Measurements from ENCODE around the gene NRP1.

The NRP1 gene

DNA sequence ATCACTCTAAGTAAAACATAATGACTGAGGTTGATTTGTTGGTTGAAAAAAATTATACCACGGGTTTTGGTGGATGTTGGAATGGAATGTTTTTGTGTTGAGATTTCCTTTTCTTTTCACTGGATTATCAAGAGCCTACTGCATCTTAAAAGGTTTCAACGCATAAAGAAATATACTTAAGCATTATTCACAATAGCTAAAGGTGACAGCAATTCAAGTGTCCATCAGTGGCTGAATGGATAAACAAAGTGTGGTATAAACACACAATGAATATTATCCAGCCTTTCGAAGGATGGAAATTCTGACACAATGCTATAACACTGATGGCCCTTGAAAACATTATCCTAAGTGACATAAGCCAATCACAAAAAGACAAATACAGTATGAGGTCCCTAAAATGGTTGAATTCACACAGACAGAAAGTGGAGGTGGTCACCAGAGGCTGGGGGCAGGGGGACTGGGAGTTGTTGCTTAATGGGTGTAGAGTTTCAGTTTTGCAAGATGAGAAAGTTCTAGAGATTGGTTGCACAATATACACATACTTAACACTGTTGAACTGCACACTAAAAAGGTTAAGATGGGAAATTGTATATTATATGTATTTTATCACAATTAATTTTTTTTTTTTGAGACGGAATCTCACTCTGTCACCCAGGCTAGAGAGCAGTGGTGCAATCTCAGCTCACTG, 122.3 kb downstream of the NRP1 start:
- H3K79me2 ChIP-seq (ENCODE audit: low read length), result no peaks in the 10 kb centered on the region
- H3K4me3 ChIP-seq (ENCODE audit: low read length), result no peak overlapping the region
- H3F3A ChIP-seq (ENCODE audit: insufficient read depth, low read length), result no peaks in the 10 kb centered on the region
- no peak overlapping the region for H2AFZ ChIP-seq (ENCODE audit: low read length)
- no peaks in the 10 kb centered on the region for H3K4me1 ChIP-seq (ENCODE audit: low read length)
- H4K20me1 ChIP-seq (ENCODE audit: insufficient read depth, low read length), result no peaks in the 10 kb centered on the region
- H3K27ac ChIP-seq (ENCODE audit: low read length), result no peak overlapping the region
- no peak for DNase-seq
- no peaks in the 10 kb centered on the region for H3K36me3 ChIP-seq (replicated peaks; ENCODE audit: insufficient read depth, low read length)
- H3K9me3 ChIP-seq (replicated peaks; ENCODE audit: insufficient read depth, low read length), result no peaks in the 10 kb centered on the region
- H3K9ac ChIP-seq (ENCODE audit: low read length), result no peak overlapping the region
- no peaks in the 10 kb centered on the region for H3K9me2 ChIP-seq (replicated peaks; ENCODE audit: insufficient read depth, low read length)
- no peaks in the 10 kb centered on the region for H3K27me3 ChIP-seq (replicated peaks; ENCODE audit: insufficient read depth, low read length)
- no peak overlapping the region for H3K4me2 ChIP-seq (ENCODE audit: low read depth, low read length)
- TF ChIP-seq EZH2phosphoT487 (IDR thresholded peaks at IDR 0.05; ENCODE audit: low read length), result no peak
- no peak for TF ChIP-seq EZH2 (optimal IDR thresholded peaks at IDR 0.05; ENCODE audit: low read depth, low read length)
- TF ChIP-seq CTCF (IDR thresholded peaks at IDR 0.05; ENCODE audit: low read length), result no peak

GRCh38 chr10:33211106-33211878, 123.2 kb downstream of the NRP1 start:
- TF ChIP-seq EZH2 (optimal IDR thresholded peaks at IDR 0.05; ENCODE audit: low read depth, low read length), result no peak
- TF ChIP-seq EZH2phosphoT487 (IDR thresholded peaks at IDR 0.05; ENCODE audit: low read length), result no peak
- no peak for TF ChIP-seq CTCF (IDR thresholded peaks at IDR 0.05; ENCODE audit: low read length)
- H3K9me2 ChIP-seq (replicated peaks; ENCODE audit: insufficient read depth, low read length), result no peaks in the 10 kb centered on the region
- H3K4me2 ChIP-seq (ENCODE audit: low read depth, low read length), result no peak overlapping the region
- H3K9me3 ChIP-seq (replicated peaks; ENCODE audit: insufficient read depth, low read length), result no peaks in the 10 kb centered on the region
- no peak overlapping the region for H3K9ac ChIP-seq (ENCODE audit: low read length)
- no peaks in the 10 kb centered on the region for H3F3A ChIP-seq (ENCODE audit: insufficient read depth, low read length)
- H4K20me1 ChIP-seq (ENCODE audit: insufficient read depth, low read length), result no peaks in the 10 kb centered on the region
- no peaks in the 10 kb centered on the region for H3K4me1 ChIP-seq (ENCODE audit: low read length)
- H3K79me2 ChIP-seq (ENCODE audit: low read length), result no peaks in the 10 kb centered on the region
- H3K36me3 ChIP-seq (replicated peaks; ENCODE audit: insufficient read depth, low read length), result no peaks in the 10 kb centered on the region
- no peak for DNase-seq
- H3K4me3 ChIP-seq (ENCODE audit: low read length), result no peak overlapping the region
- H3K27ac ChIP-seq (ENCODE audit: low read length), result no peak overlapping the region
- H3K27me3 ChIP-seq (replicated peaks; ENCODE audit: insufficient read depth, low read length), result no peaks in the 10 kb centered on the region
- H2AFZ ChIP-seq (ENCODE audit: low read length), result no peak overlapping the region

GRCh38 chr10:33209802-33210201, 124.7 kb downstream of the NRP1 start:
- Histone ChIP-seq H3K36me3 (replicated peaks; ENCODE audit: insufficient read depth, low read length) (no peaks in the 10 kb centered on the region), H3K4me3 (ENCODE audit: low read length) (no peak overlapping the region), H3K4me2 (ENCODE audit: low read depth, low read length) (no peak overlapping the region), H3F3A (ENCODE audit: insufficient read depth, low read length) (no peaks in the 10 kb centered on the region), H3K9me3 (replicated peaks; ENCODE audit: insufficient read depth, low read length) (no peaks in the 10 kb centered on the region), H2AFZ (ENCODE audit: low read length) (no peak overlapping the region), H3K79me2 (ENCODE audit: low read length) (no peaks in the 10 kb centered on the region), H3K4me1 (ENCODE audit: low read length) (no peaks in the 10 kb centered on the region), H4K20me1 (ENCODE audit: insufficient read depth, low read length) (no peaks in the 10 kb centered on the region), H3K27me3 (replicated peaks; ENCODE audit: insufficient read depth, low read length) (no peaks in the 10 kb centered on the region), H3K9ac (ENCODE audit: low read length) (no peak overlapping the region), H3K9me2 (replicated peaks; ENCODE audit: insufficient read depth, low read length) (no peaks in the 10 kb centered on the region), H3K27ac (ENCODE audit: low read length) (no peak overlapping the region)
- TF ChIP-seq CTCF (IDR thresholded peaks at IDR 0.05; ENCODE audit: low read length) (no peak), EZH2phosphoT487 (IDR thresholded peaks at IDR 0.05; ENCODE audit: low read length) (no peak), EZH2 (optimal IDR thresholded peaks at IDR 0.05; ENCODE audit: low read depth, low read length) (no peak)
- no peak for DNase-seq
